Measurements from ENCODE around the gene ARHGAP11A. TPM values are rescaled to one million over a fixed set of nuclear protein-coding genes. Genes with fewer than 3 reads are reported as not detected.
A peak's percentile ranks its signal among the peaks of the same experiment; 100 is the strongest.

ARHGAP11A gene
- total RNA-seq, 1 donor from 2014 or later = 42.4 TPM

DNA sequence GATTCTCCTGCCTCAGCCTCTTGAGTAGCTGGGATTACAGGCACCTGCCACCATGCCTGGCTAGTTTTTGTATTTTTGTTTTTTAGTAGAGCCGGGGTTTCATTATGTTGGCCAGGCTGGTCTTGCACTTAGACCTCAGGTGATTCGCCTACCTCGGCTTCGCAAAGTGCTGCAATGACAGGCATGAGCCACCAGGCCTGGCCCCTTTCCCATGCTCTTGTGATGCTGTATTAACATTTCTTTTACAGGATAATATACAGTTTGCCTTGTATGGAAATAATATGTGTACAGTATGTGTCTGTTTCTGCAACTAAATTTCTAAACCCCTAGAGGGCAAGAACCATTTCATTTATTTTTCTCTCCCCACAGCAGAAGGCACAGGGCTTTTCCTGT lies 64.0 kb downstream of the ARHGAP11A start:
- no peak overlapping the region for H3K4me3 ChIP-seq (ENCODE audit: low read depth, low read length)
- DNase-seq (ENCODE audit: low read depth) = no peak
- peak; percentile 7 for TF ChIP-seq CTCF (conservative IDR thresholded peaks at IDR 0.05; ENCODE audit: low read depth, low read length)

- no peak for TF ChIP-seq CTCF (conservative IDR thresholded peaks at IDR 0.05; ENCODE audit: low read depth, low read length)
- peak; percentile 96 for DNase-seq (ENCODE audit: low read depth)
- no peak overlapping the region for H3K4me3 ChIP-seq (ENCODE audit: low read depth, low read length)
Observed at GRCh38 chr15:32682569-32682968, 67.3 kb downstream of the ARHGAP11A start.

DNA sequence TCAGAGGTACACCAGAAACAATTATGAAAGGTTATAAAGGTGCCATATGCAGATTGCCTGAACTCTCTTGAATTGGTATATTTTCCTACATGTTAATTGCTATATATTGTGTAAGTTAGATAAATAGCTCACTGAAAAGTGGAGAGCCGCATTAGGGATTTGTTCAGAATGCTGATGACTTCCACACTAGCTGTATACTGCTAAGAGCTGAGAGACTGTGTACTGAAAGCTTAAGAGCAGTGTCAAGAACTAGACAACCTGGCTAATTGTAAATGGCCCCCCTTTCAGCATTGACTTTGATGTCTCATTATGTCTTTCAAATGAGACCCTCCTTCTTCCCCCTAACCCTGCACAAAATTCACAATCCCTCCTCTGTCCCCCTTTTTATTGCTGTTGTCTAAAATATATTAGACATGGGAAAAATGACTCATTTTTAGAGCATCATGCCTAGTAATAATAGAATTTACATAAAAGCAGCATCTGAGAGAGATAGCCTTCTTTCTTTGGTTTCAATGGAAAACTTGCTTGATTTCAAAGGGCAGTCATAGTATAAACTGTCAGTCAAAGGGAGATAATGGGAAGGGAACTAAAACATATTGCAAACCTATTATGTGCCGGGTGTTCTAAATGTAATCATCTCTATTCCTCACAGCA lies 67.8 kb downstream of the ARHGAP11A start:
- H3K4me3 ChIP-seq (ENCODE audit: low read depth, low read length) = no peak overlapping the region
- TF ChIP-seq CTCF (conservative IDR thresholded peaks at IDR 0.05; ENCODE audit: low read depth, low read length) = no peak
- DNase-seq (ENCODE audit: low read depth) = no peak

- no peak for TF ChIP-seq CTCF (conservative IDR thresholded peaks at IDR 0.05; ENCODE audit: low read depth, low read length)
- peak; percentile 91 for DNase-seq (ENCODE audit: low read depth)
- no peak overlapping the region for H3K4me3 ChIP-seq (ENCODE audit: low read depth, low read length)
Observed at GRCh38 chr15:32683906-32684584, 68.7 kb downstream of the ARHGAP11A start.

GRCh38 chr15:32685576-32685975 lies 70.3 kb downstream of the ARHGAP11A start:
- no peak for DNase-seq (ENCODE audit: low read depth)
- TF ChIP-seq CTCF (conservative IDR thresholded peaks at IDR 0.05; ENCODE audit: low read depth, low read length) = no peak
- no peak overlapping the region for H3K4me3 ChIP-seq (ENCODE audit: low read depth, low read length)

DNA sequence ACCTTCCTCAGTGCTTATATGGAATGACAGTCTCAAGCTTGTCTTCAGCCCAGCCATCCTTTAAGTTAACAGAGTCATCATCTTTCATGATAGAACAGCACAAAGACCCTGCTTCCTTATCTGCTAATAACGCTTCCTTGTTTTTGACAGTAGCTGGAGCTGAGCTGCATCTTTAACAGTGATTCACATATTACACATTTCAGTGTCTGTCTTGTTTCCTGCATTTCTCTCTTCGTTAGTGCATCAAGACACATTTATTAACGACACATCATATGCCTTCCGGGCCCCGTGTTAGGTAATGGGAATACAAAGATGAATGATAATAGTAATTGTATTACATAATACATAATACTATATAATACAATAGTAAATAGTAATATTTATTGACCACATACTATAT lies 72.3 kb downstream of the ARHGAP11A start:
- no peak for DNase-seq (ENCODE audit: low read depth)
- no peak overlapping the region for H3K4me3 ChIP-seq (ENCODE audit: low read depth, low read length)
- TF ChIP-seq CTCF (conservative IDR thresholded peaks at IDR 0.05; ENCODE audit: low read depth, low read length) = no peak

Data from epithelial cell of proximal tubule (primary cell).